Measurements from ENCODE around the gene SLC35G3.
"Not testable (repeated sequence)": the region's sequence is repeated elsewhere in the genome, so short reads cannot be mapped to it uniquely, and the experiment has no call there.

SLC35G3 gene

DNA sequence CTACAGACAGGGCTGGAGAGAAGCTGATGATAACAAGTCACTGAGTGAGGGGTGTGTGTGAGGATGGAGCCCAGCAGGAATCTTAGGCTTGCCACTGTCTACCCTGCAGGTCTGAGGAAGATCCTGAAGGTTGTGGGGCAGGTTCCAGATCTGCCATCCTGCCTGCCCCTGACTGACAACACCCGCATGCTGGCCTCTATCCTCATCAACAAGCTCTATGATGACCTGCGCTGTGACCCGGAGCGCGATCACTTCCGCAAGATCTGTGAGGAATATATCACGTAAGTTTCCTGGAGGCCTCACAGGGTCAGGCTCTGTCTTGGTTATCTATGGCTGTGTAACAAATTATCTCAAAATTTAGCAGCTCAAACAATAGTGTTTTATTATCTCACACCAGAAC lies 30.3 kb downstream of the SLC35G3 start:
- no peak for DNase-seq (ENCODE audit: low read depth)

DNA sequence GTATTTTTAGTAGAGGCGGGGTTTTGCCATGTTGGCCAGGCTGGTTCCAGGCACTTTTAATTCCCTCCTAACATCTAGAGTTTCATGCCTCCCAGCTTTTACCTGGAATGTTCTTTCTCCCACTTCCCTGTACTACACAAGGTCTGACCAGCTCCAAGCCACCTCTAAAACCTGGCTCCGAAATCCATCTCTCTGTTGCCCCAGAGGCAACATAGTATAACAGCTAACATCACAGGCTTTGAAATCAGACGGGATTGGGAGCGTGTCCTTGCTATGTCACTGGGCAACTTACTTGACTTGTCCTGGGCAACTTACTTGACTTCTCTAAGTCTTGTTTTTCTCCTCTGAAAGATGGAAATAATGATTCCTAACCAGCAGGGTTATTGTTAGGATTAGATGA lies 31.4 kb downstream of the SLC35G3 start:
- no peak for DNase-seq (ENCODE audit: low read depth)

DNA sequence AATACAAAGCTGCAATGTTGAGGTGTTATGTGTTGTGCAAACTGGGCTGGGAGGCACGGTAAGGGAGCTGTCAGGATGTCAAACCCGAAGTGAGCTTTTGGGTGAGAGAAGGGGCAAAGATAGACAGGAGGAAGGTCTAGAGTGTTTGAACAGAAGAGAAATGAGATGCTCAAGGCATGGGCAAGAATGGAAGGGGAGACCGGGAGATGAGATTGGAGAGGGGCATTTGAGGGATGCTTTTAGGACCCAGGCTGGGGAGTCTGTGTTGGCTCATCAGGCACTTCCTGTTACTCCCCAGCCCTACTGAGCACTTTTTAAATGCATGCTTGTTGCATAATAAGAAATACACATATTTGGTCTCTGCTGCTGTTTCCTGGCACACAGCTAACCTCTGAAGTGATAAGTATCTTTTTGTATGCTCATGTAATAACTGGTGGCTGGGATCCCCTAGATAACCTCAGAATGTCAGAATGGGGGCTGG lies 32.9 kb downstream of the SLC35G3 start:
- no peak for DNase-seq (ENCODE audit: low read depth)

DNA sequence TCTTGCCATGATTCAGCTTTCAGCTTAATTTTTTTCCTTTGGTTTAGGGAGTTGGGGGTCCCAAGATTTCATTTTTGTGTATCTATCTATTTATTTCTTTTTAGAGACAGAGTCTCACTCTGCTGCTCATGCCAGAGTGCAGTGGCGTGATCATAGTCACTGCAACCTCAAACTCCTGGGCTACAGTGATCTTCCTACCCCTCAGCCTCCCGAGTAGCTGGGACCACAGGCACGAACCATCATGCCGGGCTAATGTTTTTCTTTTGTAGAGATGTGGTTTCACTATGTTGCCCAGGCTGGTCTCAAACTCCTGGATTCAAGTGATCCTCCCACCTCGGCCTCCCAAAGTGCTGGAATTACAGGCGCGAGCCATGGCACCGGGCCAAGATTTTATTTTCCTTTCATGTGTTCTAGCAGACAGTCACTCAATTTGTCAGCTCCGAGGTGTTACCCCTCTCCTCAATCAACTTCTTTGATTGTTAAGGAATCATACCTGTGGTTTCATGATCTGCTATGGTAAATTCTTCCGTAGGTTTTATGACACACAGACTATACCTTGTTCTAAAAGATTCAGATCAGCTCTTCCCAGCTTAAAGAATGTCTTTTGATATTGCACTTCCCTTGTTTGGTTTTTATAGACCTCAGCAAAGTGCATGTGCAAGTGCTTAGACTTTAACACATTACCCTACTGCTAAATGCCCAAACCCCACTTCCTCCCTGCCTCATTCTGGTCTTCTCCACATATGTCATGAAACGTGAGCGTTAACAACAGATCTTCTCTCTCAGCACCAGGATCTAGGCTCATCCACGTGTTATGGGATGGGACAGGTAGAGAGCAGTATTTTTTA lies 33.6 kb downstream of the SLC35G3 start:
- no peak for DNase-seq (ENCODE audit: low read depth)

DNA sequence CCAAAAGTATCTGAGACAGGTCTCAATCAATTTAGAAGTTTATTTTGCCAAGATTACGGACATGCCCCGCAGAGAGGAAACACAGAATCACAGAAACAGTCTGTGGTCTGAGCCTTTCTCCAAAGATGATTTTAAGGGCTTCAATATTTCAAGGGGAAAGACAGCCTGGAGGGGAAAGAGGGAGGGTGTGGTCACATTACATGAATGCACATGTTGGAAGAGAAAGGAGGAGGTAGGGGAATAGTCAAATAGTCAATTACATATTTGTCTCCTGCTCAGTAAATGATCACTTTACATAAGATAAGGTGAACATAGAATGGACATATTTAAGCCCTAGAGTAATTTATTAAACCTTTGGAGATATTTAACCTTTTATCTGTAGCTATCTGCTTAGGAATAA lies 34.3 kb downstream of the SLC35G3 start:
- DNase-seq (ENCODE audit: low read depth) = no peak

DNA sequence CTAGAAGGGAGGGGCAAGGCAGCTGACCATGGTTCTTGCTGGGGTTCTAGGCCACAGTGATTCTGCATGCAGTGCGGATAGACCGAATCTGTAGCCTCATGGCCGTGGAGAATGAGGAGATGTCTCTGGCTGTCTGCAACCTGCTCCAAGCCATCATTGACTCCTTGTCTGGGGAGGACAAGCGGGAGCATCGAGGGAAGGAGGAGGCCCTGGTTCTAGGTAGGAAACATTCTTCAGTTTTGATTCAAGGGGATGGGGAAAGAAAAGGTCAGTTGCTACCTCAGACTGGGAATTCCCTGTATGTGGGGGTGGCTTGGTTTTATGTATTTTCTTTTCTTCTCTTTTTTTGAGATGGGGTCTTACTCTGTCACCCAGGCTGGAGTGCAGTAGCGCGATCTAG lies 38.9 kb downstream of the SLC35G3 start:
- DNase-seq (ENCODE audit: low read depth) = no peak

DNA sequence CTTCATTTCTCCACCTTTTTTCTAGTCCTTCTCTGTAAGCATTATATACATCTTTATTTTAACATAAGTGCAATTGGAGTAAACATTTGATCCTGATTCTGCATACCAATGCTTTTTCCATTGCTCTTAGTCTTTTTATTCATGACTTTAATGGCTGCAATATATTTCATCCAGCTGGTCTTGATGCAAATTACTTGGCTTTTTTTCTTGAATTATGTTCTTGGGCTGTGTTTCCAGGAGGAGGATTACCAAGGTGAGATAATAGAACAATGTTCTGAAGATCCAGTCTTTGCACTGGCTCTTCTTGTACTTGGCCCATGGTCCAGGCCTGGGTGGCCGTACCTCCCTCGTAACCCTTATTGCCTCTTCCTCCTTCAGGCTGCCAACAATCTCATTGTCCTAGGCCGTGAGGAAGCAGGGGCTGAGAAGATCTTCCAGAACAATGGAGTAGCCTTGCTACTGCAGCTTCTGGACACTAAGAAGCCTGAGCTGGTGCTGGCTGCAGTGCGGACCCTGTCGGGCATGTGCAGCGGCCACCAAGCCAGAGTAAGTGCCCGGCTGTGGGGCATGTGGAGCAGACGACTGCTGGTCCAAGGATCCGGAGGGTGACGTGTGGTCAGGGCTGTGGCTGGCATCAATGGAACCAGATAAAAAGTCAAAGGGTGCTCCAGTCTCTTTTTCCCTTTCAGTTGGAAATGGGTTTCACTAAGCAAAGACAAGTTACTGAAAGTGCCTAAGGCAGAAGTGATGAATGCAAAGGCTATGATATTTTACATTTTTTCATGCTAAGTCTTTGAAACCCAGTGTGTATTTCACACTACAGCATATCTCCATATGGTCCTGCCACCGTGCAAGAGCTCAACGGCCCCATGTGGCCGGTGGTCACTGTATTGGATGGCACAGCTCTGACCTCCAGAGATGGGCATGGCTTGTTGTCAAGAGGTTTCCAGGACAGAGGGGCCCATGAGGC lies 39.7 kb downstream of the SLC35G3 start:
- no peak for DNase-seq (ENCODE audit: low read depth)

DNA sequence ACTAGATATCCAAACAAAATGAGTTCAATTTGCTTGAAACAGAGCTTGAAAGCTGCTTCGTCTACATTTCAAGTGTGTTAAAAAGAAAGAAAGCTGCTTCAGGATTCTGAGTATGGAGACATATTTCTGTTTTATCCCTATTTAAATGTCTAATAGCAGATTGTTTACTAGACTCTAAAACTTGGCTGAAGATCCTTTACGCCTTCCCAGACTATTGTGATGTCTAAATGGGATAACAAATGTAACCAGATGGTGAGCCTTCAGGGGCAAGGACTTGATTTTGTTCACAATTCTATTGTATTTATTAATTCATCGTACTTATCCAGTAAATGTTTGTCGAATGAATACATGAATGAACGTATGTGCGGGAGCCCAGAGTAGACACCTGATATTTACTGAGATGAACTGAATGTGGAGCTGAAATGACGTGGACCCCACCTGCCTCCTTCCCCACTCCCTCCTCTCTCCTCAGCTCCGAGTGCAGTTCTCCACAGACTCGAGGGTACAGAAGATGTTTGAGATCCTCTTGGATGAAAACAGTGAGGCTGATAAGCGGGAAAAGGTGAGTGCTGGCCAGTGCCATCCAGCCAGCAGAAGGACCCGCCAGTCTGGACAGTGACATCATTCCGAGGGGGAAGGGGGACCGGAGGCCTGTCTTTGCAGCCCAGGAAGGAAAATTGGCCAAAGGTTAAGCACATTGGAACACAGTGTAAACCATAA lies 41.6 kb downstream of the SLC35G3 start:
- no peak for DNase-seq (ENCODE audit: low read depth)

DNA sequence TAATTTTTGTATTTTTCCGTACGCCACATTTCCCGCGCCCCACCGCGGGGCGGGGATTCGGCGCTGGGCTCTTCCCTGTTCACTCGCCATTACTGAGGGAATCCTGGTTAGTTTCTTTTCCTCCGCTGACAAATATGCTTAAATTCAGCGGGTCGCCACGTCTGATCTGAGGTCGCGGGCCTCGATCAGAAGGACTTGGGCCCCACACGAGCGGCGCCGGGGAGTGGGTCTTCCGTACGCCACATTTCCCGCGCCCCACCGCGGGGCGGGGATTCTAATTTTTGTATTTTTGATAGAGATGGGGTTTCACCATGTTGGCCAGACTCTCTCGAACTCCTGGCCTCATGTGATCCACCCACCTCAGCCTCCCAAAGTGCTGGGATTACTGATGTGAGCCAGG lies 43.1 kb downstream of the SLC35G3 start:
- DNase-seq (ENCODE audit: low read depth) = not testable (repeated sequence)

DNA sequence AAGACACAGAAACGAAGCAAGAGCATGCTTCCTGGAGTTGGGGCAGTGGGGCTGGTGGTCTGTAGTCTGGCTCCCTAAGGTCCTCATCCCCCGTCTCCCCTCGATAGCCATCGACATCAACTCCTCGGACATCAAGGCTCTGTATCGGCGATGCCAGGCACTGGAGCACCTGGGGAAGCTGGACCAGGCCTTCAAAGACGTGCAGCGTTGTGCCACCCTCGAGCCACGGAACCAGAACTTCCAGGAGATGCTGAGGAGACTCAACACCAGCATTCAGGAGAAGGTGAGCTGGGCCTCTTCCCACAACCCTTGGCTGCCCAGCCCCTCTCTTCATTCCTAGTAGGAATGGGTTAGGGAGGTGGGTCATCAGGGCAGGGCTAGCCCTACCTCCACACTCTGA lies 44.3 kb downstream of the SLC35G3 start:
- DNase-seq (ENCODE audit: low read depth) = no peak

DNA sequence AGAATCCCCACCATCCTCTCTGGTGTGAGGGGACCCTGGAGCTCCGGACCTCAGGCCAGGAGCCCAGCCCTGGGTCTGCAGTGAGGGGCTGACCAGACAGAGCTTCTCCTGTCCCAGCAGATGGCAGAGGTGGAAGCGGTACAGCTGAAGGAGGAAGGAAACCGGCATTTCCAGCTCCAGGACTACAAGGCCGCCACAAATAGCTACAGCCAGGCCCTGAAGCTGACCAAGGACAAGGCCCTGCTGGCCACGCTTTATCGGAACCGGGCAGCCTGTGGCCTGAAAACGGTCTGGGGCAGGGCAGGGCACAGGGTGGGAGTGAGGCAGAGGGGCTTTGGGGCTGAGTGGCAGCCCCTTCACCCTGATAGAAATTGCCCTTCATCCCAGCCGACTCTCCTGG lies 46.0 kb downstream of the SLC35G3 start:
- no peak for DNase-seq (ENCODE audit: low read depth)

DNA sequence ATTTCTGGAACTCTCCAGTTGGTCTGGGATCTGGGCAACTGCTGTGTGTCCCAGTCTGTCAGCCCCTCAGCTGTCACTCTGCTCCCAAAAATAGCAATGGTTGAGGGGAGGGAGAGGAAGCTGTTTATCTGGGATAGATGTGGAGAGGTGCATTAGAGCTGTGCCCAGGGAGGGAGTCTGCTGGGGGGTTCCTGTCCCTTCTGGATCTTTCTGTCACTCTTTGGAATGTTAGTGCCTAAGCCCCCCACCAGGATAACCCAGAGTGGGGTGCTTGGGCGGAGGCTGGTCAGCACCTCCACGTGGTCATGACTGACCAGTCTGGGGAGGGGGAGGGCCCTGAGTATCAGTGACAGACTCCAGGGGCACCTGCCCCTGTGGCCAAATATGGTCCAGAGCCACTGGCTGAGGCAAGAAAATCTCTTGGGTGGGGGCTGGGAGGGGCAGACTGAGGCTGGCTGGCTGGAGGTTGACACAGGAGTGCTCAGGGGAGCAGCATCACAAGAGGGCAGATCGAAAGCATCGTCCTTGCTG lies 46.8 kb downstream of the SLC35G3 start, which contains the start of gene UNC45B:
Gene UNC45B, plus strand, starts transcription at position 443 of the 531 bp plus-strand sequence. CDS start 447 bp downstream, outside the sequence.
- no peak for DNase-seq (ENCODE audit: low read depth)

DNA sequence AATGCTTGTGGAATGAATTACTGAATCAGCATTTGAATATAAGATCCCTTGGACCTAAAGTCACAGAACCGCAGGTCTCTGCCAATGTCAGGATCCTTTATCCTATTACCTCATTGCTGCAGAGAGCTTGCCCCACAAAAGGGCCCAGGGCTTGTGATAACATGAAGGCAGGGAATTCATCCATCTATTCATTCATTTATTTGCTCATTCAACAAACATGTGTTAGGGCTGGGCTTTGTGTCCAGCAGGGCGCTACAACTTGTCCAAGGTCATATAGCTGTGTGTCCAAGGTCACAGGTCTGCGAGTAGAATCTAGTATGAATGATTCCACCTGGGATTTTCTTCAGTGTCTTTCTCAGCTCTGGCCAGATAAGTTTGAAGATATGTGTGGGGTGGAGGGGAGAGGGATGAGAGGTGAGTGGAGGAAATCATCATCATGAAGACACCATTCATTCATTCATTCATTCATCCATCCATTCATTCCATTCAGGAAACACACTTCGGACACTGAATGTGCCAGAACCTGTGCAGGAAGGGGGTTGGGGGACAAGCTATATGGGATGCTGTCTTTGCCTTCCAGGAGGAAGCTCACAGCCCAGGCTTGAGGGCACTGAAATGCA lies 47.9 kb downstream of the SLC35G3 start:
- no peak for DNase-seq (ENCODE audit: low read depth)

DNA sequence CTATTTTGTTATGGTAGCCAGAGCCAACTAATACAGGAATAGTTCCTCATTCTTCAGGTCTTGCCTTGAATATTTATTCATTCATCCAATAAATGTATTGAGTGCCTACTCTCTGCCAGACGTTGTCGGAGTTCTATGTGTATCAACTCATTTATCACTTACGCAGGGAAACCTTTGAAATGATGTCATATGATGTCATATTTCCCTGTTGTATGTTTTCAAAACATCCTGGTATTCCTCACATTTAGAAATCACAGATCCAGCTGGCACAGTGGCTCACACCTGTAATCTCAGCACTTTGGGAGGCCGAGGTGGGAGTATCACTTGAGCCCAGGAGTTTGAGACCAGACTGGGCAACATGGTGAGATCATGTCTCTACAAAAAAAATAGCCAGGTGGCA lies 49.4 kb downstream of the SLC35G3 start:
- no peak for DNase-seq (ENCODE audit: low read depth)

Measured in activated T-helper 9 cell treated with anti-CD3 and anti-CD28 coated beads, Interleukin-2, amount 50 U/mL, for 16 hours (primary cell).